ENCODE measurements around the gene NOTCH1.

Gene NOTCH1

GRCh38 chr9:136455043-136456002, 90.5 kb downstream of the NOTCH1 start:
- TF ChIP-seq CTCF (IDR thresholded peaks at IDR 0.05; ENCODE audit: low read depth, low read length, missing control alignments) = no peak
- no peak overlapping the region for H3K4me3 ChIP-seq (replicated peaks; ENCODE audit: low read depth, low read length)
- no peak for DNase-seq (ENCODE audit: extremely low read depth, low read depth)

DNA sequence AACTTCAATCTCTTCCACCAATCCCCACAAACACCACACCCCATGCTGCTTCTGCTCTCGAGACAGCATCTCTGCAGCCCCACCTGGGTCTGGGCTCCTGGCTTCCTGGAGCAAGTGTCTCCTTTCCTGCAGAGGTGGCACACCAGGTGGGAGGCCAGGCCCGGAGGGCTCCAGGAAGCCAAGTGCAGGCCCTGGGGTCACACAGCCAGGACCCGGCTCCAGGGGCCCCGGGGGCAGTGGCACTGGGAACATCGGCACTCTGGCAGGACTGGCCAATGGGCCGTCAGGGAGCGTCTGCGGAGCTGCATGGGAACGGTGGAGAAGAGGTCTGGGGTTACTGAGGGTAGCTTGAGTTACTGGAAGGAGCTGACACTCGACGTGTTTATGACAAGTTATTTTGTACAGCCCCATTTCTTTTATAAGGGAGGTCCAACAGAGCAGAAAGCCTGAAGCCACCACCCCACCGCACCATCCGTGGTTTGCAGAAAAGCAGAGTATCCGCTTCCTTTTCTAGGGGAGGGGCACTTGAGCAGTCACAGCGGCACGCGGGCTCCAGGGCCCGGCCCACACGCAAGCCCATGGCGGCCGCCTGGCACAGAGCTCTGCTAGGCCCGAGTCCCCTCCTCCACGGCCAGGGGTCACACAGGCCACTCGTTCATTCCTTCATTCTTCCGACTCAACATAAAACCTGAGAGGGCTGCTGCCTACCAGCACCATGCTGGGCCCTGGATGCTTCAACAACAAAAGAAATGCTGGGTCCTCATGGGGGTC, 91.6 kb downstream of the NOTCH1 start:
- DNase-seq (ENCODE audit: extremely low read depth, low read depth) = no peak
- no peak for TF ChIP-seq CTCF (IDR thresholded peaks at IDR 0.05; ENCODE audit: low read depth, low read length, missing control alignments)
- H3K4me3 ChIP-seq (replicated peaks; ENCODE audit: low read depth, low read length) = no peak overlapping the region

DNA sequence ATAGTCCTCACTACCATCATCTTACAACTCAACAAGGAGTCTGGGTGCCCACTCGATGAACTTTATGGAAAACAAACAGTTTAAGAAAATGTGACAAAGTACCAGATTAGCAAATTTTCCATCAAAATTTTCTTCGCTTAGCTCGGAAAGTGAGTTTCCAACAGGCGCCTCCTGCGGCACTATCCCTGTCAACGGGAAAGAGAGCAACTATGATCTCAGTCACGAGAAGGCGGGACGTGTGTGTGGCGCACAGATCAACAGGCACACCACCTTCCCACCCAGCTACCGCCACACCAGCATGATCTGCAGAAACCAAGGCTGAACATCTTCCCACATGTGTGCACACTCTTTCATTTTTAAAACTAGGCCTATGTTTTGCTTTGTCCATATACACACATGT, 92.5 kb downstream of the NOTCH1 start:
- TF ChIP-seq CTCF (IDR thresholded peaks at IDR 0.05; ENCODE audit: low read depth, low read length, missing control alignments) = no peak
- no peak for DNase-seq (ENCODE audit: extremely low read depth, low read depth)
- H3K4me3 ChIP-seq (replicated peaks; ENCODE audit: low read depth, low read length) = no peak overlapping the region

GRCh38 chr9:136451221-136451877, 94.5 kb downstream of the NOTCH1 start:
- DNase-seq (ENCODE audit: extremely low read depth, low read depth) = no peak
- H3K4me3 ChIP-seq (replicated peaks; ENCODE audit: low read depth, low read length) = no peak overlapping the region

DNA sequence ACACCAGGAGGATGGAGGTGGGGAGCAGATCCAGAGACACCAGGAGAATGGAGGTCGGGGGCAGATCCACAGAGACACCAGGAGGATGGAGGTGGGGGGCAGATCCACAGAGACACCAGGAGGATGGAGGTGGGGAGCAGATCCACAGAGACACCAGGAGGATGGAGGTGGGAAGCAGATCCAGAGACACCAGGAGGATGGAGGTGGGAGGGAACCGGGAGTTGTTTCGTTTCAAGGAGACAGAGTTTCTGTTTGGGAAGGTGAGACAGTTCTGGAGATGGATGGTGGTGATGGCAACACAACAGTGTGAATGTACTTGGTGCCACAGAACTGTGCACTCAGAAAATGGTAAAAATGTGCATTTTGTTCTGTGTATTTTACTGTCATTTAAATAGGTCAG, 97.2 kb downstream of the NOTCH1 start:
- no peak for DNase-seq (ENCODE audit: extremely low read depth, low read depth)
- no peak overlapping the region for H3K4me3 ChIP-seq (replicated peaks; ENCODE audit: low read depth, low read length)
- no peak for TF ChIP-seq CTCF (IDR thresholded peaks at IDR 0.05; ENCODE audit: low read depth, low read length, missing control alignments)

More at GRCh38 chr9:136451221-136451877, 94.5 kb downstream of the NOTCH1 start:
- no peak for TF ChIP-seq CTCF (IDR thresholded peaks at IDR 0.05; ENCODE audit: low read depth, low read length, missing control alignments)

- DNase-seq (ENCODE audit: extremely low read depth, low read depth) = no peak
- H3K4me3 ChIP-seq (replicated peaks; ENCODE audit: low read depth, low read length) = no peak overlapping the region
- TF ChIP-seq CTCF (IDR thresholded peaks at IDR 0.05; ENCODE audit: low read depth, low read length, missing control alignments) = no peak
Observed at GRCh38 chr9:136447173-136447778, 98.6 kb downstream of the NOTCH1 start.

Measured in HFF-Myc (cell line).